Naive thymus-derived CD8-positive, alpha-beta T cell (primary cell): Measurements from ENCODE around the gene TMEM94. TPM values are rescaled to one million over a fixed set of nuclear protein-coding genes. Genes with fewer than 3 reads are reported as not detected.

ENCODE experiments used
- ATAC-seq, 2 donors: fragments of 150-1000 bp; cut with Tn5 transposase in 1 of 2; sonication (Bioruptor Pico), chemical (Tn5 transposase) in 1 of 2; 1 replicate in 1 of 2; 2 replicates in 1 of 2; pipeline ENCODE4 v1.10.0; 2021; ENCODE audit warnings: mild to moderate bottlenecking in 2 of 2, moderate library complexity in 2 of 2
- POLR2A ChIA-PET: fragments of 350-600 bp; sonication (Branson Sonifier 250); formaldehyde crosslinking; loops from one replicate; lab custom pipeline; 2021; ENCODE audit warnings: antibody characterized with exemption; lab: Charles Lee
- DNase-seq, 10 donors: peaks; one replicate each; pipeline versions ENCODE4 v3.0.0 to v3.0.0-alpha.2; 2020 to 2022
- H3K27ac Mint-ChIP-seq, 10 donors: one replicate each; pipeline ENCODE4 v1.8.0; 2020 to 2022; ENCODE audit warnings: mild to moderate bottlenecking in 10 of 10, mixed read lengths in 10 of 10, moderate library complexity in 4 of 10, inconsistent platforms in 1 of 10
- H3K27me3 Mint-ChIP-seq, 5 donors: one replicate each; pipeline ENCODE4 v1.8.0; 2021 to 2022; ENCODE audit warnings: mixed read lengths in 5 of 5
- H3K36me3 Mint-ChIP-seq, 3 donors: one replicate each; pipeline ENCODE4 v1.8.0; 2020 to 2022; ENCODE audit warnings: mixed read lengths in 3 of 3, mild to moderate bottlenecking in 2 of 3, inconsistent platforms in 1 of 3
- H3K4me1 Mint-ChIP-seq, 4 donors: one replicate each; pipeline ENCODE4 v1.8.0; 2021 to 2022; ENCODE audit warnings: mixed read lengths in 4 of 4
- H3K4me3 Mint-ChIP-seq, 10 donors: one replicate each; pipeline ENCODE4 v1.8.0; 2020 to 2022; ENCODE audit warnings: mild to moderate bottlenecking in 10 of 10, mixed read lengths in 10 of 10, moderate library complexity in 6 of 10, inconsistent platforms in 1 of 10
- H3K9me3 Mint-ChIP-seq, 9 donors: one replicate each; pipeline ENCODE4 v1.8.0; 2020 to 2022; ENCODE audit warnings: mixed read lengths in 9 of 9, mild to moderate bottlenecking in 3 of 9, inconsistent platforms in 1 of 9, moderate library complexity in 1 of 9
- polyA plus RNA-seq, 3 donors: library from polyadenylated mRNA; unstranded; fragments of 300-500 nt; fragmentation: Illumina TruSeq; gene quantifications; one replicate each; pipeline ENCODE4 v1.2.3, GENCODE V29; 2021
- total RNA-seq, 8 experiments: library from RNA in 2 of 8; stranded (reverse) in 2 of 8; gene quantifications; one replicate each; pipeline ENCODE4 v1.2.3 and lab custom pipeline; 2021 to 2026

Gene TMEM94
- total and polyA plus RNA-seq, 5 experiments from 2014 or later = 8.4 to 108 (median 23.5) TPM

GRCh38 chr17:75492555-75493168 is 36.2 kb downstream of the TMEM94 start:
- Mint-ChIP-seq H3K27ac (peak overlapping the region in 1 of 10 donors; percentile 55), H3K9me3 (no peaks in the 10 kb centered on the region), H3K4me1 (peaks cover 4 to 19% (median 12%) of the 10 kb centered on the region in 4 donors), H3K36me3 (peaks cover 0 to 33% (median 12%) of the 10 kb centered on the region in 3 donors), H3K4me3 (no peak overlapping the region), H3K27me3 (no peaks in the 10 kb centered on the region)
- ATAC-seq (no peak), DNase-seq (no peak)
- POLR2A ChIA-PET = interaction anchor here (0.6 to 0.7 kb wide), 2 partner anchors 12 to 1236 kb away, joined by 3 to 5 read pairs; no protein-coding TSS in a partner anchor

DNA sequence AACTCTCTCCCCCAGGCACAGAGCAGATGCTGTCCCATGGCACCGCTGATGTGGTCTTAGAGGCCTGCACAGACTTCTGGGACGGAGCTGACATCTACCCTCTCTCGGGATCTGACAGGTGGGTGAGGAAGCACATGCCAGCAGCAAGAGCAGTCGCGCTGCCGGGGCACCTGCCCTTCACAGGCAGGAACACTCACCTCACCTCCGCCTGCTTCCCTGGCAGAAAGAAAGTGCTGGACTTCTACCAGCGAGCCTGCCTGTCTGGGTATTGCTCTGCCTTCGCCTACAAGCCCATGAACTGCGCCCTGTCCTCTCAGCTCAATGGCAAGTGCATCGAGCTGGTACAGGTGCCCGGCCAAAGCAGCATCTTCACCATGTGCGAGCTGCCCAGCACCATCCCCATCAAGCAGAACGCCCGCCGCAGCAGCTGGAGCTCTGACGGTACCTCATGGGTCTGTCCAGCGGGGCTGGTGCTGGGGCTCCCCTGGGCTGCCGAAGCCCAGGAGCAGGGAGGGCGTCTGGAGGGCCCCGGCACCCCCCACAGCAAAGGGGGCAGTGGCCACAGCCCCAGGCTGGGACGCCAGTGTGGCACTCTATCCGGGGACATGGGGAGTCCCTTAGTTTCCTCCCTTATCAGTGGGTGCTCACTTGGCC is 37.2 kb downstream of the TMEM94 start:
- H3K36me3 Mint-ChIP-seq = peaks cover 0 to 38% (median 12%) of the 10 kb centered on the region in 3 donors
- ATAC-seq = no peak
- H3K4me1 Mint-ChIP-seq = peaks cover 3 to 15% (median 9%) of the 10 kb centered on the region in 4 donors
- H3K27ac Mint-ChIP-seq = no peak overlapping the region
- no peak overlapping the region for H3K4me3 Mint-ChIP-seq
- no peaks in the 10 kb centered on the region for H3K9me3 Mint-ChIP-seq
- no peaks in the 10 kb centered on the region for H3K27me3 Mint-ChIP-seq
- no peak for DNase-seq
- POLR2A ChIA-PET = no interaction called here

GRCh38 chr17:75494326-75494877 is 38.0 kb downstream of the TMEM94 start:
- POLR2A ChIA-PET = no interaction called here
- no peak for DNase-seq
- no peak overlapping the region for H3K4me3 Mint-ChIP-seq
- H3K4me1 Mint-ChIP-seq = peaks cover 3 to 9% (median 8%) of the 10 kb centered on the region in 4 donors
- H3K27ac Mint-ChIP-seq = peak overlapping the region in 3 of 10 donors; percentile 11 to 76 (median 56)
- no peaks in the 10 kb centered on the region for H3K9me3 Mint-ChIP-seq
- no peak for ATAC-seq
- H3K27me3 Mint-ChIP-seq = no peaks in the 10 kb centered on the region
- peaks cover 0 to 39% (median 12%) of the 10 kb centered on the region in 3 donors for H3K36me3 Mint-ChIP-seq

GRCh38 chr17:75496005-75496404 is 39.6 kb downstream of the TMEM94 start:
- ATAC-seq (no peak), DNase-seq (no peak)
- no peaks in the 10 kb centered on the region for H3K9me3 Mint-ChIP-seq
- POLR2A ChIA-PET = interaction anchor here (1.1 kb wide), 1 partner anchor 9 kb away, joined by 4 read pairs; no protein-coding TSS in a partner anchor
- H3K27ac Mint-ChIP-seq = peak overlapping the region in 2 of 10 donors; percentile 66 to 80
- H3K36me3 Mint-ChIP-seq = peaks cover 0 to 43% (median 14%) of the 10 kb centered on the region in 3 donors
- no peak overlapping the region for H3K4me3 Mint-ChIP-seq
- H3K27me3 Mint-ChIP-seq = no peaks in the 10 kb centered on the region
- H3K4me1 Mint-ChIP-seq = peaks cover 3 to 9% (median 8%) of the 10 kb centered on the region in 4 donors

- Mint-ChIP-seq H3K27ac (peak overlapping the region in 8 of 10 donors; percentile 36 to 83 (median 60)), H3K27me3 (no peaks in the 10 kb centered on the region)
Observed at GRCh38 chr17:75498039-75498725, 41.7 kb downstream of the TMEM94 start.

DNA sequence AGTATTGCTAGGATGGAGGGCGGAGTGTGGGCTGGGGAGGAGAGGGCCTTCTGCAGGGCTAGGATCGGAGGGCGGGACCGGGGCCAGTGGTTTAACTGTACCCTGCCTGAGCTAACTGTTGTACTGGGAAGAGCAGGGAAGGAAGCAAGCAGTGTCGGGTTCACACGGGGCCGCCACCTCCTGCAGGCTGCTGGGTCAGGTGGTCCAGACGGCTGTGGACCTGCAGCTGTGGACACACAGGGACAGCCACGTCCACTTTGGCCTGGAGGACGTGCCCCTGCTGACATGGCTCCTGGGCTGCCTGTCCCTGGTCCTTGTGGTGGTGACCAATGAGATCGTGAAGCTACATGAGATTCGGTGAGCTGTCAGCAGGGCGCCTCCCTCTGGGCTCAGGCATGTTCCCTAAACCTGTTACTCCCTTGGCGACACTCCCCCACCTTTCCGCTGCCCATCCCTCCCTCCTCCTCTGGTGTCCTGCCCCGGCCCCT is 42.3 kb downstream of the TMEM94 start:
- POLR2A ChIA-PET = interaction anchor here (1.0 kb wide), 1 partner anchor 17 kb away, joined by 3 read pairs; no protein-coding TSS in a partner anchor
- Mint-ChIP-seq H3K4me3 (no peak overlapping the region), H3K9me3 (no peaks in the 10 kb centered on the region), H3K36me3 (peaks cover 0 to 29% (median 6%) of the 10 kb centered on the region in 3 donors), H3K4me1 (peaks cover 3 to 9% (median 8%) of the 10 kb centered on the region in 4 donors), H3K27ac (peak overlapping the region in 5 of 10 donors; percentile 9 to 65 (median 52)), H3K27me3 (no peaks in the 10 kb centered on the region)
- ATAC-seq = no peak
- DNase-seq = no peak

More at GRCh38 chr17:75498039-75498725, 41.7 kb downstream of the TMEM94 start:
- POLR2A ChIA-PET = interaction anchor here (1.0 to 1.1 kb wide), 2 partner anchors 10 to 27 kb away, joined by 3 read pairs; partner anchors contain the start of gene LLGL2
- Mint-ChIP-seq H3K4me3 (peak overlapping the region in 2 of 10 donors; percentile 4 to 9), H3K36me3 (peaks cover 0 to 29% (median 6%) of the 10 kb centered on the region in 3 donors), H3K4me1 (peaks cover 3 to 9% (median 8%) of the 10 kb centered on the region in 4 donors), H3K9me3 (no peaks in the 10 kb centered on the region)
- ATAC-seq (peak; percentile 46 to 50), DNase-seq (peak in 1 of 10 donors; percentile 13)

DNA sequence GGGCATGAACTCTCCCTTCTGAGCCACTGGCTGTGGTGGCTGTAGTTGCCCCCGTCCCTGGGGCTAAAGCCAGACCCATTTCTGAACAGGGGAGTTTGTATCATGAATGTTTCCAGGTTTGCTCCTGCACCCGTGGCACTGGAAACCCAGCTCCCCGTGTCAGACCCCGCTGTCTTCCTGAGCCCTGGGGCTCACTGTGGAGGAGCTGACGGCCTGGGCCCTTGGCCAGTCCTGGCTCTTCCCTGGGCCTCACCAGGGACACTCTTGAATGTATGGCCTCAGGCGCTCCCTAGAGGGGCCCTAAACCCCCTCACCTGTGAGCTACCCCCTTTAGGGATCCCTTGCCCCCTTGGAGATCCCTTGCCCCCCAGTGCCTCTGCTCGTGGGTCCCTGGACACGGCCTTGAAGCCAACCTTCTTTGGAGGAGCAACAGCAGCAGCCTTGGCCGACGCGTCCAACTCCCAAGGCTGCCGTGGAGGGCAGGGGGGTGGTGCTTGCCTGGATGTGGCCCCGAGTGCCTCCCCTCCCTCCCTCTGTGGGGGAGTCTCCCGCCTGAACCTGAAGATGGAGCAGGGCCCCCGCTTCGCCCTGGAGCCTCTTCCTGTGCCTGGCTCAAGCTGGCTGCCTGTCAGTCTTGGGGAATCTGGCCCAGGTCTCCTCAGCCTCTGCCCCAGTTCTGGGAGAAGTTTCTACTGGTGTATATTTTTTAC is 43.0 kb downstream of the TMEM94 start:
- no peaks in the 10 kb centered on the region for H3K27me3 Mint-ChIP-seq
- peaks cover 0 to 27% (median 4%) of the 10 kb centered on the region in 3 donors for H3K36me3 Mint-ChIP-seq
- H3K4me1 Mint-ChIP-seq = peaks cover 3 to 9% (median 8%) of the 10 kb centered on the region in 4 donors
- H3K27ac Mint-ChIP-seq = peak overlapping the region in 6 of 10 donors; percentile 13 to 80 (median 44)
- no peak for ATAC-seq
- POLR2A ChIA-PET = interaction anchor here (0.6 to 1.0 kb wide), 3 partner anchors 12 to 57 kb away, joined by 3 to 5 read pairs (median 3); no protein-coding TSS in a partner anchor
- H3K4me3 Mint-ChIP-seq = no peak overlapping the region
- H3K9me3 Mint-ChIP-seq = no peaks in the 10 kb centered on the region
- no peak for DNase-seq

- no peaks in the 10 kb centered on the region for H3K9me3 Mint-ChIP-seq
- peaks cover 0 to 20% (median 2%) of the 10 kb centered on the region in 3 donors for H3K36me3 Mint-ChIP-seq
- H3K27ac Mint-ChIP-seq = peak overlapping the region in 2 of 10 donors; percentile 45 to 59
- H3K27me3 Mint-ChIP-seq = no peaks in the 10 kb centered on the region
- DNase-seq (no peak), ATAC-seq (no peak)
- POLR2A ChIA-PET = interaction anchor here (0.5 to 1.4 kb wide), 3 partner anchors 24 to 211 kb away, joined by 3 to 4 read pairs (median 3); partner anchors contain the start of genes LLGL2 and SLC25A19
- no peak overlapping the region for H3K4me3 Mint-ChIP-seq
- H3K4me1 Mint-ChIP-seq = peaks cover 3 to 9% (median 8%) of the 10 kb centered on the region in 4 donors
Observed at GRCh38 chr17:75500419-75501216, 44.2 kb downstream of the TMEM94 start.

- Mint-ChIP-seq H3K27ac (peak overlapping the region in 1 of 10 donors; percentile 49), H3K27me3 (no peaks in the 10 kb centered on the region), H3K9me3 (no peaks in the 10 kb centered on the region), H3K36me3 (peaks cover 0 to 17% (median 2%) of the 10 kb centered on the region in 3 donors), H3K4me1 (peaks cover 3 to 9% (median 8%) of the 10 kb centered on the region in 4 donors), H3K4me3 (no peak overlapping the region)
- POLR2A ChIA-PET = interaction anchor here (0.6 to 1.4 kb wide), 2 partner anchors 24 to 289 kb away, joined by 3 to 4 read pairs; partner anchors contain the start of gene LLGL2
- ATAC-seq (no peak), DNase-seq (no peak)
Observed at GRCh38 chr17:75501378-75502071, 45.1 kb downstream of the TMEM94 start.

- Mint-ChIP-seq H3K36me3 (peaks cover 0 to 17% (median 2%) of the 10 kb centered on the region in 3 donors), H3K4me1 (peaks cover 3 to 9% (median 8%) of the 10 kb centered on the region in 4 donors), H3K9me3 (no peaks in the 10 kb centered on the region), H3K27me3 (no peaks in the 10 kb centered on the region), H3K4me3 (no peak overlapping the region), H3K27ac (no peak overlapping the region)
- ATAC-seq = no peak
- POLR2A ChIA-PET = interaction anchor here (0.6 to 1.2 kb wide), 5 partner anchors 15 to 290 kb away, joined by 3 to 4 read pairs (median 3); partner anchors contain the start of gene TSEN54
- DNase-seq = no peak
Observed at GRCh38 chr17:75502072-75502720, 45.8 kb downstream of the TMEM94 start.
